Smooth muscle cell (in vitro differentiated cells): ENCODE measurements around the gene IFITM10. TPM values are rescaled to one million over a fixed set of nuclear protein-coding genes. Genes with fewer than 3 reads are reported as not detected.
A peak's percentile ranks its signal among the peaks of the same experiment; 100 is the strongest.

Experiments
- DNase-seq: peaks from one replicate; lab custom pipeline; 2025; ENCODE audit not compliant: unreplicated experiment; lab: John Stamatoyannopoulos, UW
- H2AFZ ChIP-seq: fragments of 200-600 bp; sonication (generic); 2 replicates; pipeline ENCODE4 v1.6.0; 2016; ENCODE audit warnings: antibody characterized with exemption, low read depth, mild to moderate bottlenecking
- H3F3A ChIP-seq: fragments of 200-600 bp; sonication (generic); 2 replicates; pipeline ENCODE4 v1.6.0; 2017; ENCODE audit warnings: antibody characterized with exemption, low read depth
- H3K27ac ChIP-seq: fragments of 200-600 bp; sonication (generic); 2 replicates; pipeline ENCODE4 v1.5.1; 2016; ENCODE audit warnings: low read depth, mild to moderate bottlenecking
- H3K27me3 ChIP-seq: fragments of 200-600 bp; sonication (generic); 2 replicates; pipeline ENCODE4 v1.6.1; 2016; ENCODE audit warnings: low read depth, mild to moderate bottlenecking
- H3K36me3 ChIP-seq: fragments of 200-600 bp; sonication (generic); 2 replicates; pipeline ENCODE4 v1.5.1; 2016; ENCODE audit warnings: low read depth
- H3K4me1 ChIP-seq: fragments of 200-600 bp; sonication (generic); 2 replicates; pipeline ENCODE4 v1.5.1; 2016; ENCODE audit warnings: low read depth
- H3K4me2 ChIP-seq: fragments of 200-600 bp; sonication (generic); 2 replicates; pipeline ENCODE4 v1.6.0; 2016; ENCODE audit warnings: mild to moderate bottlenecking
- H3K4me3 ChIP-seq: fragments of 200-600 bp; sonication (generic); 2 replicates; pipeline ENCODE4 v1.5.1; 2016; ENCODE audit warnings: mild to moderate bottlenecking
- H3K79me2 ChIP-seq: fragments of 200-600 bp; sonication (generic); 2 replicates; pipeline ENCODE4 v1.6.0; 2016; ENCODE audit warnings: low read depth, mild to moderate bottlenecking
- H3K9ac ChIP-seq: fragments of 200-600 bp; sonication (generic); 2 replicates; pipeline ENCODE4 v1.6.0; 2016; ENCODE audit warnings: low read depth
- H3K9me3 ChIP-seq: fragments of 200-600 bp; sonication (generic); replicated peaks from 2 replicates; pipeline ENCODE4 v1.5.1; 2016; ENCODE audit warnings: low read depth
- H4K20me1 ChIP-seq: fragments of 200-600 bp; sonication (generic); 2 replicates; pipeline ENCODE4 v1.6.0; 2016; ENCODE audit warnings: low read depth
- CTCF ChIP-seq: fragments of 200-600 bp; sonication (generic); IDR thresholded peaks from 2 replicates; pipeline ENCODE4 v1.5.1; 2017; ENCODE audit warnings: borderline replicate concordance, mild to moderate bottlenecking, antibody characterized with exemption; ENCODE audit not compliant: insufficient read depth, poor library complexity, severe bottlenecking
- WGBS: methylation state at CpG from one replicate; pipeline ENCODE4 v1.1.7; 2016; ENCODE audit warnings: low lambda C conversion rate; 5-methylcytosine and 5-hydroxymethylcytosine counted together
- polyA plus RNA-seq: library from polyadenylated mRNA; unstranded; fragments of >200 nt; fragmentation: Nextera tagmentation; extraction: Ambion mirVana; gene quantifications from 2 replicates; pipeline ENCODE4 v1.2.1, GENCODE V29; 2016
- total RNA-seq: library from RNA; depleted of rRNA; stranded (reverse); fragments of >200 nt; gene quantifications from 2 replicates; pipeline ENCODE4 v1.2.3, GENCODE V29; 2014

IFITM10 gene
- total and polyA plus RNA-seq, 2 experiments from 2014 or later, result 0.49 to 2.2 TPM

- no peak overlapping the region for H2AFZ ChIP-seq
- no peak overlapping the region for H3K9ac ChIP-seq
- peak overlapping the region; percentile 96 for H3K4me3 ChIP-seq
- TF ChIP-seq CTCF, result no peak
- whole genome bisulfite sequencing, result 69% methylated on average over 16 of the region's 16 CpGs
- peaks cover 14% of the 10 kb centered on the region for H4K20me1 ChIP-seq
- DNase-seq, result no peak
- H3K79me2 ChIP-seq, result peaks cover 12% of the 10 kb centered on the region
- H3K36me3 ChIP-seq, result no peaks in the 10 kb centered on the region
- H3K9me3 ChIP-seq, result no peaks in the 10 kb centered on the region
- no peaks in the 10 kb centered on the region for H3F3A ChIP-seq
- no peaks in the 10 kb centered on the region for H3K27me3 ChIP-seq
- H3K27ac ChIP-seq, result no peak overlapping the region
- peaks cover 5% of the 10 kb centered on the region for H3K4me1 ChIP-seq
- H3K4me2 ChIP-seq, result peak overlapping the region; percentile 100
Observed at GRCh38 chr11:1762537-1763302, 12.3 kb upstream of the IFITM10 start.

- DNase-seq, result no peak
- no peak overlapping the region for H3K9ac ChIP-seq
Observed at GRCh38 chr11:1761857-1762536, 11.6 kb upstream of the IFITM10 start.

GRCh38 chr11:1761110-1761856 is 10.9 kb upstream of the IFITM10 start:
- no peak overlapping the region for H2AFZ ChIP-seq
- no peak overlapping the region for H3K4me2 ChIP-seq
- DNase-seq, result no peak
- no peak overlapping the region for H3K27ac ChIP-seq
- H3K9ac ChIP-seq, result no peak overlapping the region
- peaks cover 14% of the 10 kb centered on the region for H4K20me1 ChIP-seq
- no peaks in the 10 kb centered on the region for H3K27me3 ChIP-seq
- H3K9me3 ChIP-seq, result no peaks in the 10 kb centered on the region
- WGBS, result 98% methylated on average over 27 of the region's 28 CpGs
- no peak overlapping the region for H3K4me3 ChIP-seq
- peaks cover 5% of the 10 kb centered on the region for H3K4me1 ChIP-seq
- no peak for TF ChIP-seq CTCF
- no peaks in the 10 kb centered on the region for H3F3A ChIP-seq
- no peaks in the 10 kb centered on the region for H3K36me3 ChIP-seq
- peaks cover 12% of the 10 kb centered on the region for H3K79me2 ChIP-seq

More at GRCh38 chr11:1761857-1762536, 11.6 kb upstream of the IFITM10 start:
- Histone ChIP-seq H3K36me3 (no peaks in the 10 kb centered on the region), H3K27me3 (no peaks in the 10 kb centered on the region), H2AFZ (no peak overlapping the region), H3K79me2 (peaks cover 12% of the 10 kb centered on the region), H3K4me2 (peak overlapping the region; percentile 100), H3K27ac (no peak overlapping the region), H3K9me3 (no peaks in the 10 kb centered on the region), H3K4me1 (peaks cover 5% of the 10 kb centered on the region), H3F3A (no peaks in the 10 kb centered on the region), H3K4me3 (peak overlapping the region; percentile 8), H4K20me1 (peaks cover 14% of the 10 kb centered on the region)
- 95% methylated on average over 12 of the region's 12 CpGs for WGBS
- TF ChIP-seq CTCF, result no peak
